Measurements from ENCODE around the gene HSPBP1. TPM values are rescaled to one million over a fixed set of nuclear protein-coding genes. Genes with fewer than 3 reads are reported as not detected.
A peak's percentile ranks its signal among the peaks of the same experiment; 100 is the strongest.

The HSPBP1 gene
- total and polyA plus RNA-seq, 2 of the 13 experiments (the other 11 are each of a cell fraction or from before 2014, with no cell fraction given): 22.3 to 33.7 TPM

DNA sequence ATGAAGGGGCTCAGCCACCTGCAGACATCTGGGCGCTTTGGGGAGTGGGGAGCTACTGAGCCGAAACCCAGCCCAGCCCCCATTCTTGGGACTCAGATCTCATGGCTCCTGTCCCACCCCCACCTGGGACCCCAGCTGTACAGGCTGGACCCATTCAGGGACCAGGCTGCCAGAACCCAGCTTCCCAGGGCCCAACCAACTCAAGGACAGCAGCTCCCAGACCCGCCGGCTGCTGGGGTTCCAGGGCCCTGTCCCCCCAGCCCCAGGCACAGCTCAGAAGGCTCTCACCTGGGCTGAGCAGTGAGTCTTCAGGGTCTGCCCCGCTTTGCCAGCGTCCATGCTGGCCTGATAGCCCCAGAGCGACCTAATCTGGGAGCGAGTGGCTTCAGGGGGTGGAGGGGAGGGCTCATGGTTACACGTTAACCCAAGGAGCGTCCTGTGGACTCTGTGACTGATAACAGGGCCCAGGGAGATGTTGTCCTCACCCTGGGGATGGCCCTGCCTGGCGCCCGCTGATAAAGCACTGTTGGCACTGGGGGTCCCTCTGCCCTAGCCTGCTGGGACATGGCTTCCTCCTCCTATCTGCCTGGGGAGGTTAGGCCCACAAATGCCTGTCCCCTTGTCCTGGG is 51.4 kb downstream of the HSPBP1 start, which contains the start of gene TMEM86B (continued):
- TF ChIP-seq ISL2 (CRISPR knock-in tag; IDR thresholded peaks at IDR 0.05): 0 out of 2 replicates have a peak, but pooled peaks have one; percentile 29
- TF ChIP-seq ZBTB43 (CRISPR knock-in tag; conservative IDR thresholded peaks at IDR 0.05): no peak
- TF ChIP-seq ZNF414 (CRISPR knock-in tag; IDR thresholded peaks at IDR 0.05): peak; percentile 85
- TF ChIP-seq GLI4 (CRISPR knock-in tag; IDR thresholded peaks at IDR 0.05; ENCODE audit: borderline replicate concordance): no peak
- peak; percentile 65; the same call in 1 of the 2 replicates for TF ChIP-seq HNF4G (IDR thresholded peaks at IDR 0.05; ENCODE audit: borderline replicate concordance, low read depth, low read length)
- no peak for TF ChIP-seq HNF4G (CRISPR knock-in tag; IDR thresholded peaks at IDR 0.05; ENCODE audit: borderline replicate concordance, low read depth)
- no peak for TF ChIP-seq SMARCE1 (IDR thresholded peaks at IDR 0.05; ENCODE audit: borderline replicate concordance)
- TF ChIP-seq, protein P1, sequence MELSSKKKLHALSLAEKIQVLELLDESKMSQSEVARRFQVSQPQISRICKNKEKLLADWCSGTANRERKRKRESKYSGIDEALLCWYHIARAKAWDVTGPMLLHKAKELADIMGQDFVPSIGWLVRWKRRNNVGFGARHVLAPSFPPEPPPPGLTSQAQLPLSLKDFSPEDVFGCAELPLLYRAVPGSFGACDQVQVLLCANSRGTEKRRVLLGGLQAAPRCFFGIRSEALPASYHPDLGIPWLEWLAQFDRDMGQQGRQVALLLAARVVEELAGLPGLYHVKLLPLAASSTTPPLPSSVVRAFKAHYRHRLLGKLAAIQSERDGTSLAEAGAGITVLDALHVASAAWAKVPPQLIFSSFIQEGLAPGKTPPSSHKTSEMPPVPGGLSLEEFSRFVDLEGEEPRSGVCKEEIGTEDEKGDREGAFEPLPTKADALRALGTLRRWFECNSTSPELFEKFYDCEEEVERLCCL (CRISPR knock-in tag; IDR thresholded peaks at IDR 0.05; ENCODE audit: borderline replicate concordance): no peak
- TF ChIP-seq HOXA3 (CRISPR knock-in tag; IDR thresholded peaks at IDR 0.05): peak; percentile 40; the same call in 1 of the 2 replicates
- TF ChIP-seq PITX1 (CRISPR knock-in tag; IDR thresholded peaks at IDR 0.05): peak; percentile 64
- TF ChIP-seq, protein P2, sequence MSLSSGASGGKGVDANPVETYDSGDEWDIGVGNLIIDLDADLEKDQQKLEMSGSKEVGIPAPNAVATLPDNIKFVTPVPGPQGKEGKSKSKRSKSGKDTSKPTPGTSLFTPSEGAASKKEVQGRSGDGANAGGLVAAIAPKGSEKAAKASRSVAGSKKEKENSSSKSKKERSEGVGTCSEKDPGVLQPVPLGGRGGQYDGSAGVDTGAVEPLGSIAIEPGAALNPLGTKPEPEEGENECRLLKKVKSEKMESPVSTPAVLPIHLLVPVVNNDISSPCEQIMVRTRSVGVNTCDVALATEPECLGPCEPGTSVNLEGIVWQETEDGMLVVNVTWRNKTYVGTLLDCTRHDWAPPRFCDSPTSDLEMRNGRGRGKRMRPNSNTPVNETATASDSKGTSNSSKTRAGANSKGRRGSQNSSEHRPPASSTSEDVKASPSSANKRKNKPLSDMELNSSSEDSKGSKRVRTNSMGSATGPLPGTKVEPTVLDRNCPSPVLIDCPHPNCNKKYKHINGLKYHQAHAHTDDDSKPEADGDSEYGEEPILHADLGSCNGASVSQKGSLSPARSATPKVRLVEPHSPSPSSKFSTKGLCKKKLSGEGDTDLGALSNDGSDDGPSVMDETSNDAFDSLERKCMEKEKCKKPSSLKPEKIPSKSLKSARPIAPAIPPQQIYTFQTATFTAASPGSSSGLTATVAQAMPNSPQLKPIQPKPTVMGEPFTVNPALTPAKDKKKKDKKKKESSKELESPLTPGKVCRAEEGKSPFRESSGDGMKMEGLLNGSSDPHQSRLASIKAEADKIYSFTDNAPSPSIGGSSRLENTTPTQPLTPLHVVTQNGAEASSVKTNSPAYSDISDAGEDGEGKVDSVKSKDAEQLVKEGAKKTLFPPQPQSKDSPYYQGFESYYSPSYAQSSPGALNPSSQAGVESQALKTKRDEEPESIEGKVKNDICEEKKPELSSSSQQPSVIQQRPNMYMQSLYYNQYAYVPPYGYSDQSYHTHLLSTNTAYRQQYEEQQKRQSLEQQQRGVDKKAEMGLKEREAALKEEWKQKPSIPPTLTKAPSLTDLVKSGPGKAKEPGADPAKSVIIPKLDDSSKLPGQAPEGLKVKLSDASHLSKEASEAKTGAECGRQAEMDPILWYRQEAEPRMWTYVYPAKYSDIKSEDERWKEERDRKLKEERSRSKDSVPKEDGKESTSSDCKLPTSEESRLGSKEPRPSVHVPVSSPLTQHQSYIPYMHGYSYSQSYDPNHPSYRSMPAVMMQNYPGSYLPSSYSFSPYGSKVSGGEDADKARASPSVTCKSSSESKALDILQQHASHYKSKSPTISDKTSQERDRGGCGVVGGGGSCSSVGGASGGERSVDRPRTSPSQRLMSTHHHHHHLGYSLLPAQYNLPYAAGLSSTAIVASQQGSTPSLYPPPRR (CRISPR knock-in tag; IDR thresholded peaks at IDR 0.05; ENCODE audit: borderline replicate concordance): peak; percentile 62; the same call in 1 of the 2 replicates
- TF ChIP-seq MTA1 (CRISPR knock-in tag; IDR thresholded peaks at IDR 0.05; ENCODE audit: borderline replicate concordance): peak; percentile 72; the same call in 1 of the 2 replicates
- no peak for TF ChIP-seq SP1 (IDR thresholded peaks at IDR 0.05)
- TF ChIP-seq SP1 (CRISPR knock-in tag; IDR thresholded peaks at IDR 0.05): 0 out of 2 replicates have a peak, but pooled peaks have one; percentile 35
- TF ChIP-seq HES4 (CRISPR knock-in tag; IDR thresholded peaks at IDR 0.05; ENCODE audit: borderline replicate concordance): 0 out of 2 replicates have a peak, but pooled peaks have one; percentile 16
- peak; percentile 58; the same call in 1 of the 2 replicates for TF ChIP-seq MIER2 (CRISPR knock-in tag; IDR thresholded peaks at IDR 0.05)
- no peak for TF ChIP-seq GFI1 (CRISPR knock-in tag; IDR thresholded peaks at IDR 0.05; ENCODE audit: borderline replicate concordance)
- TF ChIP-seq ZFX (CRISPR knock-in tag; IDR thresholded peaks at IDR 0.05; ENCODE audit: low read depth): peak; percentile 81
- 0 out of 2 replicates have a peak, but pooled peaks have one; percentile 24 for TF ChIP-seq GATAD1 (CRISPR knock-in tag; IDR thresholded peaks at IDR 0.05)
- peak; percentile 73 for TF ChIP-seq POLR2AphosphoS5 (IDR thresholded peaks at IDR 0.05; ENCODE audit: low read depth, low read length)
- no peak for TF ChIP-seq ZNF792 (CRISPR knock-in tag; IDR thresholded peaks at IDR 0.05)
- TF ChIP-seq ZFP1 (CRISPR knock-in tag; IDR thresholded peaks at IDR 0.05): no peak
- 0 out of 2 replicates have a peak, but pooled peaks have one; percentile 24 for TF ChIP-seq SAFB2 (CRISPR knock-in tag; IDR thresholded peaks at IDR 0.05; ENCODE audit: borderline replicate concordance, low read depth)

Measured in HepG2 (cell line).